ENCODE measurements around the gene MAP7D2. TPM values are rescaled to one million over a fixed set of nuclear protein-coding genes. Genes with fewer than 3 reads are reported as not detected.

MAP7D2 gene
- total and polyA plus RNA-seq, 9 of the 15 experiments (the other 6 are each of a cell fraction or from before 2014, with no cell fraction given), result 0.01 to 0.04 (median 0.03) TPM; not detected in 4

DNA sequence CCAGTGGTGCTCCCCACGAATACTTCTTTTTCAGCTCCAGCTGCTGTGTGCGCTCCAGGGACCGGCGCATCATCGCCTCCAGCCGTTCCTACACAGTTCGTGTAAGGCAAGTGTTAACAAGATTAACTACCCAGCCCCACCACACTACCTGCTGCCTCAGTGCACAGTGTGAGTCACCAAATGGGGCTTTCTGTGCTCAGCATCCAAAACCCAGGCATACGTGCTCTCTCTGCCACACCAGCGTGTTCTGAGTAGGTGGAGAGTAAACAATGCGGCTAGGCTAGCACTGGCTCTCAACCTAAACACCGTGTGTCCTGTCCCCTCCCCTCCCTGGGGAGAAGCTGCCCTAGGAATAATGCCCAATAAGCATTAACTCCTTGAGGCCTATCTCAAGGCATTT is 60.0 kb downstream of the MAP7D2 start:
- BruUV-seq (replicated peaks), result no TSS peak
- H2AFZ ChIP-seq (ENCODE audit: low read depth, low read length), result no peak overlapping the region
- H3K4me2 ChIP-seq (ENCODE audit: insufficient read depth, low read length), result no peak overlapping the region
- intact Hi-C loops (cut with micrococcal nuclease) (no loop called here), in situ Hi-C loops (cut with MboI) (no loop called here)
- H3K27ac ChIP-seq (ENCODE audit: extremely low read depth, low read depth, low read length), result no peak overlapping the region
- H3K9me3 ChIP-seq (replicated peaks; ENCODE audit: control insufficient read depth, insufficient read depth, low read depth, low read length), result no peaks in the 10 kb centered on the region
- H3K79me2 ChIP-seq (ENCODE audit: control insufficient read depth, insufficient read depth, low read length), result no peaks in the 10 kb centered on the region
- TF ChIP-seq HNRNPL (IDR thresholded peaks at IDR 0.05; ENCODE audit: low read depth, low read length) (no peak), ZNF124 (CRISPR knock-in tag; IDR thresholded peaks at IDR 0.05) (no peak), E2F1 (CRISPR knock-in tag; IDR thresholded peaks at IDR 0.05) (no peak), HLTF (IDR thresholded peaks at IDR 0.05) (no peak), ZFP1 (CRISPR knock-in tag; IDR thresholded peaks at IDR 0.05) (no peak), MTA3 (IDR thresholded peaks at IDR 0.05; ENCODE audit: borderline replicate concordance) (no peak), ZNF165 (CRISPR knock-in tag; IDR thresholded peaks at IDR 0.05; ENCODE audit: borderline replicate concordance) (no peak), TEAD1 (CRISPR knock-in tag; IDR thresholded peaks at IDR 0.05) (no peak)
- no peaks in the 10 kb centered on the region for H3K4me1 ChIP-seq (replicated peaks in 1 of 2; ENCODE audit: control insufficient read depth in 2 of 2, insufficient read depth in 2 of 2, low read length in 2 of 2)
- no peaks in the 10 kb centered on the region for H4K20me1 ChIP-seq (replicated peaks; ENCODE audit: control insufficient read depth, insufficient read depth, low read length)
- DNase-seq (ENCODE audit: extremely low read depth in 1 of 4, low spot score in 3 of 4), result no peak
- FAIRE-seq, result no peak
- peaks cover 0 to 12% of the 10 kb centered on the region in 2 experiments; a peak in 3 of 5 replicates for H3K27me3 ChIP-seq (ENCODE audit: control insufficient read depth in 2 of 2, insufficient read depth in 2 of 2, low read length in 2 of 2)
- H3K9ac ChIP-seq (ENCODE audit: insufficient read depth in 1 of 2, low read depth in 2 of 2, low read length in 2 of 2), result no peak overlapping the region
- no peaks in the 10 kb centered on the region for H3K9me1 ChIP-seq (ENCODE audit: control insufficient read depth, insufficient read depth, low read length)
- CTCF ChIA-PET (ENCODE audit: low intra/inter-chr PET ratio), result no interaction called here
- H3K36me3 ChIP-seq (ENCODE audit: control insufficient read depth, insufficient read depth, low read length), result no peaks in the 10 kb centered on the region
- POLR2A ChIA-PET, result no interaction called here
- no peak for ATAC-seq
- 0% methylated on average over 11 of the region's 11 CpGs for WGBS (ENCODE audit: insufficient coverage, low coverage, missing lambda C conversion rate)
- H3K4me3 ChIP-seq, result no peak overlapping the region
